Measurements from ENCODE around the gene PTPRT. TPM values are rescaled to one million over a fixed set of nuclear protein-coding genes. Genes with fewer than 3 reads are reported as not detected.

The PTPRT gene
- total and polyA plus RNA-seq, 4 donors, result 0.14 to 2.8 (median 0.40) TPM

DNA sequence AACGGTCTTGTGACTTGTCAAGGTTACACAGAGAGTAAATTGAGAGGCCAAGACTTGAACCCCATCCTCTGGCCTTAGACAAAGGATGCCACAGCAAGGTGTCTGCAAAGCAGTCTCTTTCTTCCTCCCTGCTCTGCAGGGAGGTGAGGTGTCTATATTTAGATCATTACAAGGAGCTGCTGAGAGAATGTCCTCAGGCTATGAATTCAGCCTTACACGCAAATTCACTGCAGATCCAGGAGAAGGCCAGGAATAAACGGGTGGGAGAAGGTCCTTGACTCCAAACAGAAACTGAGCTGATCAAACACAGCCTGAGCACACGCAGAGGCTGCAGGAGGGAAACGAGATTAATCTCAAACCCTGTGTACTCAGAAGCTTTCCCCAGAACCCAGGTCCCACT lies 48.6 kb upstream of the PTPRT start (continued):
- TF ChIP-seq, protein P1, sequence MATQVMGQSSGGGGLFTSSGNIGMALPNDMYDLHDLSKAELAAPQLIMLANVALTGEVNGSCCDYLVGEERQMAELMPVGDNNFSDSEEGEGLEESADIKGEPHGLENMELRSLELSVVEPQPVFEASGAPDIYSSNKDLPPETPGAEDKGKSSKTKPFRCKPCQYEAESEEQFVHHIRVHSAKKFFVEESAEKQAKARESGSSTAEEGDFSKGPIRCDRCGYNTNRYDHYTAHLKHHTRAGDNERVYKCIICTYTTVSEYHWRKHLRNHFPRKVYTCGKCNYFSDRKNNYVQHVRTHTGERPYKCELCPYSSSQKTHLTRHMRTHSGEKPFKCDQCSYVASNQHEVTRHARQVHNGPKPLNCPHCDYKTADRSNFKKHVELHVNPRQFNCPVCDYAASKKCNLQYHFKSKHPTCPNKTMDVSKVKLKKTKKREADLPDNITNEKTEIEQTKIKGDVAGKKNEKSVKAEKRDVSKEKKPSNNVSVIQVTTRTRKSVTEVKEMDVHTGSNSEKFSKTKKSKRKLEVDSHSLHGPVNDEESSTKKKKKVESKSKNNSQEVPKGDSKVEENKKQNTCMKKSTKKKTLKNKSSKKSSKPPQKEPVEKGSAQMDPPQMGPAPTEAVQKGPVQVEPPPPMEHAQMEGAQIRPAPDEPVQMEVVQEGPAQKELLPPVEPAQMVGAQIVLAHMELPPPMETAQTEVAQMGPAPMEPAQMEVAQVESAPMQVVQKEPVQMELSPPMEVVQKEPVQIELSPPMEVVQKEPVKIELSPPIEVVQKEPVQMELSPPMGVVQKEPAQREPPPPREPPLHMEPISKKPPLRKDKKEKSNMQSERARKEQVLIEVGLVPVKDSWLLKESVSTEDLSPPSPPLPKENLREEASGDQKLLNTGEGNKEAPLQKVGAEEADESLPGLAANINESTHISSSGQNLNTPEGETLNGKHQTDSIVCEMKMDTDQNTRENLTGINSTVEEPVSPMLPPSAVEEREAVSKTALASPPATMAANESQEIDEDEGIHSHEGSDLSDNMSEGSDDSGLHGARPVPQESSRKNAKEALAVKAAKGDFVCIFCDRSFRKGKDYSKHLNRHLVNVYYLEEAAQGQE (IDR thresholded peaks at IDR 0.05), result no peak

DNA sequence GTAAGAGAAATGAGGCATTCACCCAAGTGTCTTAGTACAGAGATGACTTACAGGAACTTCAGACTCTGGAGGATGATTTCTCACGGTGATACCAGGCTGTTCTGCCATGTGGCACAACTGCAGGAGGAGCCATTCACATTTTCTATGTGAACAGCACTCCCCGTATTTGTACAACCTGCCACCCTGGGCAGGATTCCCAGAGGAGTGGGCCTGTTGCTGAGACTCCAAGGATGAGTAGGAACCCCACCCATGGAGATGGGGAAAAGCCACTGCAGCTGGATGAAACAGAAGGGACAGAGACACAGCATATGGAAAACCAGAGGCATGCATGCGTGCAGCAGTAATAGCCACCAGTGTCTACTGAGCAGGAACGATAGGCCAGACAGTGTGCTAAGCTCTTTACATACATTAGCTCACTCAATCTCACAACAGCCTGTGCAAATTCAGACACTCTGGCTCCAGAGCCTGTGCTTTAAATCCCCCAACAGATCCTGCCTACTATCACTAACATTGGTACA lies 48.0 kb upstream of the PTPRT start:
- Histone ChIP-seq H3K27ac (ENCODE audit: low read depth in 1 of 2, low read length in 2 of 2) (no peak overlapping the region), H3K9me3 (ENCODE audit: control insufficient read depth in 4 of 4, low read length in 3 of 4) (no peaks in the 10 kb centered on the region), H3K4me1 (ENCODE audit: control insufficient read depth in 4 of 4, insufficient read depth in 4 of 4, low read length in 3 of 4) (no peaks in the 10 kb centered on the region), H3K9ac (ENCODE audit: low read depth in 1 of 2, low read length in 2 of 2) (no peak overlapping the region), H3K27me3 (ENCODE audit: control insufficient read depth in 4 of 4, insufficient read depth in 4 of 4, low read length in 3 of 4) (peaks cover 0 to 5% (median 2%) of the 10 kb centered on the region in 4 donors), H3K36me3 (ENCODE audit: control insufficient read depth in 4 of 4, insufficient read depth in 3 of 4, low read depth in 1 of 4, low read length in 3 of 4) (no peaks in the 10 kb centered on the region), H3K4me3 (ENCODE audit: low read depth in 1 of 3, low read length in 3 of 3) (no peak overlapping the region)
- 81% methylated on average over 4 of the region's 4 CpGs for WGBS
- DNase-seq (ENCODE audit: low spot score), result no peak
- TF ChIP-seq RXRA (IDR thresholded peaks at IDR 0.05) (no peak), SP1 (IDR thresholded peaks at IDR 0.05) (no peak), HNF4G (IDR thresholded peaks at IDR 0.05) (no peak), GABPA (IDR thresholded peaks at IDR 0.05 in 1 of 2, conservative IDR thresholded peaks at IDR 0.05 in 1 of 2) (no peak), TAF1 (conservative IDR thresholded peaks at IDR 0.05) (no peak), YY1 (IDR thresholded peaks at IDR 0.05) (no peak), FOXA2 (IDR thresholded peaks at IDR 0.05) (no peak), FOXA1 (IDR thresholded peaks at IDR 0.05) (no peak), EGR1 (IDR thresholded peaks at IDR 0.05; ENCODE audit: low read depth in 2 of 2) (no peak), HNF4A (conservative IDR thresholded peaks at IDR 0.05) (no peak), RAD21 (IDR thresholded peaks at IDR 0.05) (no peak), NR2F2 (IDR thresholded peaks at IDR 0.05) (no peak)
- TF ChIP-seq, protein P1 (IDR thresholded peaks at IDR 0.05), result no peak
- TF ChIP-seq, protein P2, sequence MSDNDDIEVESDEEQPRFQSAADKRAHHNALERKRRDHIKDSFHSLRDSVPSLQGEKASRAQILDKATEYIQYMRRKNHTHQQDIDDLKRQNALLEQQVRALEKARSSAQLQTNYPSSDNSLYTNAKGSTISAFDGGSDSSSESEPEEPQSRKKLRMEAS (IDR thresholded peaks at IDR 0.05), result no peak
- TF ChIP-seq, protein P3, sequence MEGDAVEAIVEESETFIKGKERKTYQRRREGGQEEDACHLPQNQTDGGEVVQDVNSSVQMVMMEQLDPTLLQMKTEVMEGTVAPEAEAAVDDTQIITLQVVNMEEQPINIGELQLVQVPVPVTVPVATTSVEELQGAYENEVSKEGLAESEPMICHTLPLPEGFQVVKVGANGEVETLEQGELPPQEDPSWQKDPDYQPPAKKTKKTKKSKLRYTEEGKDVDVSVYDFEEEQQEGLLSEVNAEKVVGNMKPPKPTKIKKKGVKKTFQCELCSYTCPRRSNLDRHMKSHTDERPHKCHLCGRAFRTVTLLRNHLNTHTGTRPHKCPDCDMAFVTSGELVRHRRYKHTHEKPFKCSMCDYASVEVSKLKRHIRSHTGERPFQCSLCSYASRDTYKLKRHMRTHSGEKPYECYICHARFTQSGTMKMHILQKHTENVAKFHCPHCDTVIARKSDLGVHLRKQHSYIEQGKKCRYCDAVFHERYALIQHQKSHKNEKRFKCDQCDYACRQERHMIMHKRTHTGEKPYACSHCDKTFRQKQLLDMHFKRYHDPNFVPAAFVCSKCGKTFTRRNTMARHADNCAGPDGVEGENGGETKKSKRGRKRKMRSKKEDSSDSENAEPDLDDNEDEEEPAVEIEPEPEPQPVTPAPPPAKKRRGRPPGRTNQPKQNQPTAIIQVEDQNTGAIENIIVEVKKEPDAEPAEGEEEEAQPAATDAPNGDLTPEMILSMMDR (IDR thresholded peaks at IDR 0.05; ENCODE audit: low read depth, low read length, missing input control), result no peak

Data from liver (tissue), 9 donors.